NCI-H2029 treated with DMSO at 0.1 percent for 48 hours (cell line): ENCODE data around the gene KRT2.
A peak's percentile ranks its signal among the peaks of the same experiment; 100 is the strongest.

Experiments used
- DNase-seq: peaks from one replicate; lab custom pipeline; 2025; lab: John Stamatoyannopoulos, UW

KRT2 gene

DNA sequence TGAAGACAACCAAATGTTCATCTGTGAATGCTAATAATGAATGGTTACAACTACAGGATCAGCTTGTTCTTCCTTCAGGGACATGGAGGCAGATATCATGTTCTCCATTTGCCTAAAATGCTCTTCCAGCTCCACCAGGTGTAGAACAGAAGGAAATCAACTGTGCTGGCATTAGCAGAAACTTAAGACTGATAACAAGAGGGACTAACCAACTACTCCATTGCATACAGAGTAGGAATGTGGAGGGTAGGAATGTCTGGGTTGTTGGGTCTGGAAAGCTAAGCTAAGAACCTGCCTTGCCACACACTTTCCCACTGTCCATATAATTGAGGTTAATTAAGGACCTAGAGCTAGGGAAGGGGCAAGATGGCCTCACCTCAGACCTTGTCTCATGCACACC lies 11.4 kb upstream of the KRT2 start:
- DNase-seq = no peak

DNA sequence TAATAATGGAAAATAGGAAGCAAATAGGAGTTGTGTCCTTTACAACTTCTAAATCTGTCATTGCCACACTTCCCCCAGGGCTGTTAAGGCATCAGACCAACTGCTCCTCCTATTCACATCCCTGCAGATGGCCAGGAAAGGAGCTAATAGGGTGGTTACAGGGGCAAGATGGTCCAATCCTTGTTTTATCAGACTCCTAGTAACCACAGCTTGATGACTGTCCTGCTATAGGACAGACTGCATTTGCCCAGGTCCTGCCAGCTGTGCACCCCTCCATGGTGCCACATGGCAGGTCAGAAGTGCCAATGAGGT lies 10.9 kb upstream of the KRT2 start:
- no peak for DNase-seq

DNA sequence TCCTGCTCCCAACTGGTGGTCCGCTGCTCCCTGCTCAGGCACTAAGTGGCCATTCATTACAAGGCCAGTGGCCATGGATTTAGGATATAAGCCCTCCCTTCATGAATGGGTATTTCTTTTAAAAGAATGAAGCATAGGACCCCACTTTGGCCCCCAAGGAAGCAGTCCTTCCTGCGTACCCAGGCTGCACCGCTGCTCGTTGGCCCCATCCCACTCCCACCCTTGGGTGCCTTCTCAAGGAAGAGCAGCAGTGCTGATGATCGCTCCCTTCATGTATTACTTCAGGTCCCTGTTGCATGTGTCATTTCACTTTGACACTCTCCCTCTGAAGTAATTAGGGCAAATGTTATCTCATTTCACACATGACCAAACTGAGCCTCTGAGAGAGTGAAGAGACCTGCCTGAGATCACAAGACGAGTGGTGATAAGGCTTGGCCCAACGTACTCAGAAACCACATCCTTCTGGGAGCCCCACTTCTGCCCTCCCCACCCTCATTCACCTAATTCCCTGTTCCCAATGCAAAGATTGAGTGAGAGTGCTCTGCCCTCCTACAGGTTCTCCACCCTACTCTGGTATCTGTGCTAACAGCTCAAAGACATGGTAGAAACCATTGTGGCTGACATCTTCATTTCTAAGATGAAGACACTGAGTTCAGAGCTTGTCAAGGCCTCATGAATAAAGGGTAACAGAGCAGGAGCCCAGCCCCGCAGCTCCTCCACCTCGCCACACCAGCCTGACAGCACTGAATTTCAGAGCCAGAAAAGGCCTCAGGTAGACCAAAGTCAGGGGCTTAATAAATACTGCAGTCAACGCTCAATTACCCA lies 10.3 kb upstream of the KRT2 start:
- DNase-seq = no peak

DNA sequence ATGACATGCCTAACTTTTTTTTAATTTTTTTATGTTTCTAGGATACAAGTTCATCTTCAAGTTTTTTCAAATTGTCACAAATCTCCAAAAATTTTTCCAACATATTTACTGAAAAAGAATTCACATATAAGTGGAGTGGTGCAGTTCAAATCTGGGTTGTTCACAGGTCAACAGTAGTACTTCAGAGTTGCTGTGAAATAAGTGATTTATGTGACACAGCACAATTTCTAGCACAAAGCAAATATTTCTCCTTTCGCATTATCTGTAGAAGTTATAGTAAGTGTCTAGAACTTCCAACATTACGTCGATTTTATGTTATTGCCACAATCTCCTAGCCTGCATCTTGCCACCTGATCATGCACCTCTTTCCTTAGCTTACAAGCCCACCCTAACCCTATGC lies 9.7 kb upstream of the KRT2 start:
- no peak for DNase-seq

DNA sequence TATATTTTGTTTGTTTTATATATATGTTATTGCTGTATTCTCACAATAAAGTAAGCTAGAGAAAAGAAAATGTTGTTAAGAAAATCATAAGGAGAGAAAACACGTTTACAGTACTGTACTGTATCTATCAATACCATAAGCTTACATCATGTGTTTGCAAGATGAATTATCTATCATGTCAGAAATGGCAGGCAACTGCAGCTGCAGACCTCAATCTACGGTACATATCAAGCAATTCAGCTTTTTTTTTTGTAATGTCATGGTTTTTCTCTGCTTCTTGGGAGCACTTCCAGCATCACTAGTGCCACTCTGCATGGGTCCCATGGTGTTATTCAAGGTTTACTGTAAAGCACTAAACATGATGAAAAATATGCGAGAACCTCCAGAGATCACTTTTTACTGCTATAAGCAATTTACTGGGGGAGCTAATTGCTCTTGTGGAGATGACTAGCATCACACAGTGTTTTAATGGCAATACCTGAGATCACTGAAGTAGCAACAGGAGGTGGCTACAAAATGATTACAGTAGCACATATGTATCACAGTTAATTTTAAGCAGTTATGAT lies 9.0 kb upstream of the KRT2 start:
- DNase-seq = no peak

GRCh38 chr12:52659951-52660350 lies 7.9 kb upstream of the KRT2 start:
- DNase-seq = no peak

- no peak for DNase-seq
These were observed 7.4 kb upstream of the KRT2 start for GRCh38 chr12:52659395-52659794.

DNA sequence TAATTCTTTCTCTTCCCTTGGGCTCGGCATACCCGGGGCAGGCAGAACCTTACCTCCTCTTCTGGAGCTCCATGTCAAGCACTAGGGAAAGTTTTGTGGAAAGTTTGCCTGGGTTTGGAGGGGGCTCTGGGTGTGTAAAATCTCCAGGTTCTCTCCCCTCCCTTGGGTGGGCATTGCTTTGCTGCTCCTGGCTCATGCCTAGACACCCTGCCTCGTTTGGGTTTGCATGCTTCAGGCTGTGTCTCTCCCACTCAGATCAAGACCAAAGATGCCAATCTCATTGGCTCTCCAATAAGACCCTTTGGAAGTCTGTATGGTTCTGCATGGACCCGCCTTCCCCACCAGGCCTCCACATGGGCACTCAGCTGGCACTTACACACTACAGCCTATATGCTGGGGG lies 6.2 kb upstream of the KRT2 start:
- no peak for DNase-seq

- DNase-seq = no peak
These were observed 5.4 kb upstream of the KRT2 start for GRCh38 chr12:52657250-52657902.

DNA sequence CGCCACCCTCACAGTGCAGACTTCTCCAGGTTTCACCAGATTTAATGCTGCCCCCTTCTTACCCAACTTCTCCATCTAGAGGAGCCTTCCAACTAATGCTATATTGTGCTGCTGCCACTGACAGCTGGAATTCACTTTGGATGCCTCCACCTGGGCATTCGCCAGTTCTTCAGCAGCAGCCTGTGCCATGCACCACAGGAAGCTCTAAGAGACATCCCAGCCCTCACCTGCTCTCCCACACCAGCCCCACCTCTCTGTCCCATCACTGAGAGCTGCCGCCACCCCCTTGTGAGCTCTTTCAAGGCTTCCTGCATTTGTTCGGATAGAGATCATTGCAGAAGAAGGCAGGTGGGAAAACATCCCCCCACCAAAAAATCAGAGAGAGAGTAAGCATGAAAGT lies 4.6 kb upstream of the KRT2 start:
- no peak for DNase-seq

DNA sequence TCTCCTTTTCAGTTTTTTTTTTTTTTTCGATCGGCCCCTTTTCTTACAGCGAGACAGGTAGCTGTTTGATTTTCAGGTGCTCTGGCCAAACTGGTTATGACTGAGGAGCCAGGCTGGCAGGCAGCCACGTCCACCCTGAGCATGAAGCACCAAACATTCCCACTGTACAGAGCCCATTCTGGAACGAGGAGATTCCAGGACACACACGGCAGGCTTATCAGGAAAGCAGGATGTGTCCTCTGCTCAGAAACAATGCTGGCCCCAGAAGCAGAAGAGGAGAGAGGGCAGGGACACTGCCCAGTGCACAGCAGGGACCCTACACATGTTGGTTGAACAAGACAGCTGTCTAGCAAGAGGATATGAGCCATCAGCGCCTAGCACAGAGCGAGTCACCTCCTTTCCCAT lies 3.7 kb upstream of the KRT2 start:
- peak; percentile 82 for DNase-seq

DNA sequence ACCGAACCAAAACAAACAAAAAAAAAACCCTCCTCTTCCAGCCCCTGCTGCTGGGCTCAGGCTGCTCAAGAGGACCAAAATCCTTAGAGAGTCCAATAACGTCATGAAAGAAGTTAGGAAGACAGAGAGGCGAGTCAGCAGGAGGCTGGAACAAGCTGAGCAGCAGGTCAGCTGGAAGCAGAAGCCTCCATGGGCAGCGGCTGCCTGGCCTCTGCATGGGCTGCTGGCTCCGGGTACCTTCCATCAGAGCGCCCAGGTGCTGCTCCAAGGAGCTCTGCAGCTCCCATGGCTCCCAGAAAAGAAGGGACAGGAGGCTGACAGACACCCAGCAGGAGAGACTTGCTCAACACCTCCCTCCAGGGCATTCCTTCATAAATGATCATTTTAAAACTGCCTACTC lies 3.2 kb upstream of the KRT2 start:
- peak; percentile 59 for DNase-seq

DNA sequence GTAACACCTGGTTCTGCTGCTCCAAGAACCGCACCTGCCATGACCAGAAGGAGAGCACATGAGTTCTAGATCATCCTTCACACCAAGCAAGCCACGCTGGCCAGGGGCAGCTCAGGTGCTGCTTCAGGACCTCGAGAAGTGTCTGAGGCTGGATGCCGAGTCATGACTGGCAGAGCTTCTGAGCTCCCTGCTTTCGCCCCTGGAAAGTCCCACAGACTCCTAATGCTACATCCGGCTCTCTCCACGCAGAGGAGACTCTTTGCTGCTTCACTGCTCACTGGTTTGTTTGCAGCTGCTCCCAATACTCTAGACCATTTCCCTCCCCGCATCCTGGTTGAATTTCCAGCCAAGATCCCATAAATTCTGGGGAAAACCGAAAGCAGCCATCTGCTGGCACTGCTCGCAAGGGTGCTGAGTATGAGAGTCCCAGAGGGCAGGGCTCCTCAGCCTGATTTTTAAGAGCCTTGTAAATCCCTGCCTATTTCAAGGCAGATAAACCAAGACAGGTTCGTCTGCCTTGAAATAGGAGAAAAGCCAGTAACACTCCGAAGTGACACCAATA lies 1.4 kb downstream of the KRT2 start:
- peak; percentile 5 for DNase-seq

DNA sequence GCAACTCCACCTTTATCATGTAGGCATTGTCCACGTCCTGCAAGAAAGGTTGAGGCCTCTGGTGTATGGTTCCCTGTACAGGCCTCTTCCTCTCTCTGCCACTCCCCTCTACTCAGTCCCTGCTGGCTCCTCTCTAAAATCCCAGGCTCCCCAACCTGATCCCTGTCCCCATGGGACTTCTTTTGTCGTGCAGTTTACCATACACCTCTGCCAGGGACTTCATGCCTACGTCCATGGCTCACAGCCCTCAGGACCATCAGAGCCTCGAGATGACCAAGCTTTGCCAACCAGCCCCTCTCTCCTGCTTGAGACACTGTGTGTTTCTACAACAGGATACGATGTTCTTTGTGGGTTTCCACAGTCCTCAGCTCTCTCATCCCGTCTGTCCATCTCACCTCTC lies 2.9 kb downstream of the KRT2 start:
- DNase-seq = no peak

DNA sequence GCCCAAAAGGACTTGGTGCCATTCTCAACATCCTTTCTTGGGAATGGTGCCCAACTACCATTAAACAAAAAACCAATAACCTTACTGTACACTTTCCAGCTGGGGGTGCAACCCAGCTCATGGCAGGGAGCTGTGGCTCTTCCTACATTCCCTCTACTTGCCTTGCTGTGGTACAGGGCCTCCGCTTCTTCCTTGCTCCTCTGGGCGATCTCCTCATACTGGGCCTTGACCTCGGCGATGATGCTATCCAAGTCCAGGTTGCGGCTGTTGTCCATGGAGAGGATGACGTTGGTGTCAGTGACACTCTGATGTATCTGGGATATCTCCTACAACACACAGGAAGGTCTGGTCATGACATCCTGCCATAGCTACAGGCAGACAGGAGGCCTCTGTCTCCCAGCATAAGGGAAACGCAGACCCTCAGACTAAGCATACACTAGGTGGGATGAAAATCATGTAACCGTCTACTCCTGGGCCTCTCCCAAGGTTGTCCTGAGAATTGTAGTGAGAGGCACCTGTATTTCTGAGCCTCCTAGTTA lies 3.9 kb downstream of the KRT2 start:
- DNase-seq = no peak

GRCh38 chr12:52647601-52648000 lies 4.4 kb downstream of the KRT2 start:
- DNase-seq = no peak

DNA sequence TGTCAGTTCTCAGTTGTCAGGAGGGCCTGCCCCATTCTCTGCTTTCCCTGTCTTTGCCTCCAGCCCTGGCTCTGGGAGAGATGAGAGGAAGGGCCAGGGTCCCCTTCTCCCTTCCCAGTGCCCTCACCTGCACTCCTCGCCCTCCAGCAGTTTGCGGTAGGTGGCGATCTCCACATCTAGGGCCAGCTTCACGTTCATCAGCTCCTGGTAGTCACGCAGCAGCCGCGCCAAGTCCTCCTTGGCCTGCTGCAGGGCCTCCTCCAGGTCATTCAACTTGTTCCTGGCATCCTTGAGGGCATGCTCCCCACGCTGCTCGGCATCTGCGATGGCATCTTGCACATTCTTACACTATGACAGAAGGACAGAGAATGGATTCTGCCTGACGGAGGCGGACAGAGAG lies 5.4 kb downstream of the KRT2 start:
- DNase-seq = no peak

DNA sequence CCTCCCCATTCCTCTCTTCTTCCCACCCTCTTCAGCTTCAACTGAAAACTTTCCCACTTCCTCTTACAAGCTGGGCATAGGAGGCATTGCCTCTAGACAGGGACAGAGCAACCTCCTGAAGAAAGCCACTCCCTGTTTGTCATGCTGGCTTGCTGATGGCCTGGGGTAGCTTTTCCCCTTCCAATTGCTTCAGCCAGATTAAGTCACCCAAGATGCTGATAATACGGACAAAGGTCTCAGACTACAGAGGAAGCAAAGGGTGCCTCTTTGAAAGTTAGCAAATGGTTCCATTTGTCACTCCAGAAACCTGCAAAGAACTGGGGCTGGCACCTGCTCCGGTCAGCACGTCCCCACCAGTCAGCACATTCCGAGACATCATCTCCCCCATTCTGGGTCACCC lies 6.0 kb downstream of the KRT2 start:
- DNase-seq = no peak

DNA sequence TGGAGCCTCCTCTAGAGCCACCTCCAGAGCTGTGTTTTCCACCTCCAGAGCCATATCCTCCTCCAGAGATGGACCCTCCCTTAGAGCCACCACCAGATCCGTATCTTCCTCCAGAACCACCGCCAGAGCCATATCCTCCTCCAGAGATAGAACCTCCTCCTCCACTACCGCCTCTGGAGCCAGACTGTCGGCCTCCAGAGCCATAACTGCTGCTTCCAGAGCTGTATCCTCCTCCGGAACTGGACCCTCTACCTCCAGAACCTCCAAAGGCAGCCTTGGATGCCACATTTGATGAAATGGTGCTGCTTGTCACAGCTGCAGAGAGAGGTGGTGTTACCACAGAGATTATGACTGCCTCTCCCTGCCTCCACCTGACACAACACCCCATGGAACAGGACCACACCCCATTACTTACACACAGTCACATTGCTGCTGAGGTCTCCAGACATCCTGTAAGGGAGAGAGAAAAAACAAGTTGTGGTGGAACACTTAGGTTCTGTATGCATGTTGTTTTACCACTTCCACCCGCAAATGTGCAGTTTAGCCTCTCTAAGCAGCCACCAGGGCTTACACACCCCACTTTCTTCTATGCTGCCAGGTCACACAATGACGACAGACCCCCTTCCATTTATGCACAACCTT lies 6.8 kb downstream of the KRT2 start:
- no peak for DNase-seq

DNA sequence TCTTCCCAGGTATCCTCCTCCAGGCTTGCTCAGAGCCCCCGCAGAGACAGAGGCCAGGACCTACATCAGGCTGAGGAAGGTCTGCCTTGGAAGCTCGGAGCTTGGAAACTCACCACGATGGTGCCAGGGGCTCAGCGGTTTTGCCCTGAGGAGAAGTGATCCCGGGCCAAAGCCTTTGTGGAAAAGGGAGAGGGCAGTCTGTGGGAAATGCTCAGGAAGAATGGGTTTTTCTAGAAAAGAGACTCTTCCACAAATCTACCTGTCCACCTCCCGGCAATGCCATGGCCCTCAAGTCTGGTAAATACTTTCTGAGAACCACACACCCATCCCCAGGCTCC lies 8.0 kb downstream of the KRT2 start:
- no peak for DNase-seq

- DNase-seq = no peak
These were observed 8.6 kb downstream of the KRT2 start for GRCh38 chr12:52643233-52644077.

GRCh38 chr12:52641468-52641867 lies 10.5 kb downstream of the KRT2 start:
- no peak for DNase-seq
